Measurements from ENCODE around the gene DECR2.

The DECR2 gene

DNA sequence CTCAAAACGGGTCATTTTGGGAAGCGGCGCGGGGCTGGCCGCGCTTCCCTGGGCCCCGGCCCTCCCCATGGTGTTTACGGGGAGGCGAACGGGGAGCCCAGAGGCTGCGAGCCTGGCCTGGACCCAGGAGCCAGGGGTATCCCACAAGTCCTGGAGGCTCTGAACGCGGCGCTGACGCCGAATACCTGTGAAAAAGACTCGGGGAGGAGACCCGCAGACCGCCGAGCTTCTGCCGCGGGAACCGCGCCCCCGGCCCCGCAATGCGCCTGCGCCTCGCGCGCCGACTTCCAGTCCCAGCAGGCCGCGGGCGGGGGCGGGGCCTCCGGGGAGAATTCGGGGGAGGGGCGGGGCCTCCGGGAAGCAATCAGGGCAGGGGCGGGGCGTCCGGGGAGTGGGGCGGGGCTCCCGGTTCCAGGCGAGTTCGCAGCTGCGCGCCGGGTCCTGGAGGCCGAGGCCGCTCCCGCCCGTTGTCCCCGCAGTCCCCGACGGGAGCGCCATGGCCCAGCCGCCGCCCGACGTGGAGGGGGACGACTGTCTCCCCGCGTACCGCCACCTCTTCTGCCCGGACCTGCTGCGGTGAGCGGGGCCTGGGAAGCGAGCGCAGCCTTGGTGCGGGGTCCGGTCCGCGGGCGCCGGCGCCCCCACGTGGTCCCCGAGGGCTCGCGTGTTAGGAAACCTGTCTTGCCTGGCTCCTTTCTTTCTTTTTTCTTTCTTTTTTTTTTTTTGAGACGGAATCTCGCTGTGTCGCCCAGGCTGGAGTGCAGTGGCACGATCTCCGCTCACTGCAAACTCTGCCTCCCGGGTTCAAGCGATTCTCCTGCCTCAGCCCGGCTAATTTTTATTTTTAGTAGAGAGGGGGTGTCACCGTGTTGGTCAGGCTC is at the start of gene DECR2:
TSS of gene DECR2 (plus strand) at position 418 of the 881 bp plus-strand sequence. CDS start at position 497, 79 bp downstream.
- DNase-seq: peak; percentile 100
- Mint-ChIP-seq H3K36me3 (ENCODE audit: low read depth) (peaks cover 4% of the 10 kb centered on the region), H3K9me3 (no peaks in the 10 kb centered on the region), H3K27ac (no peak within 1 kb of the TSS), H3K4me1 (peaks cover 22% of the 10 kb centered on the region), H3K4me3 (peak within 1 kb of the TSS; percentile 83), H3K27me3 (ENCODE audit: low read depth, poor library complexity) (no peaks in the 10 kb centered on the region)
- TF ChIP-seq, protein P1, sequence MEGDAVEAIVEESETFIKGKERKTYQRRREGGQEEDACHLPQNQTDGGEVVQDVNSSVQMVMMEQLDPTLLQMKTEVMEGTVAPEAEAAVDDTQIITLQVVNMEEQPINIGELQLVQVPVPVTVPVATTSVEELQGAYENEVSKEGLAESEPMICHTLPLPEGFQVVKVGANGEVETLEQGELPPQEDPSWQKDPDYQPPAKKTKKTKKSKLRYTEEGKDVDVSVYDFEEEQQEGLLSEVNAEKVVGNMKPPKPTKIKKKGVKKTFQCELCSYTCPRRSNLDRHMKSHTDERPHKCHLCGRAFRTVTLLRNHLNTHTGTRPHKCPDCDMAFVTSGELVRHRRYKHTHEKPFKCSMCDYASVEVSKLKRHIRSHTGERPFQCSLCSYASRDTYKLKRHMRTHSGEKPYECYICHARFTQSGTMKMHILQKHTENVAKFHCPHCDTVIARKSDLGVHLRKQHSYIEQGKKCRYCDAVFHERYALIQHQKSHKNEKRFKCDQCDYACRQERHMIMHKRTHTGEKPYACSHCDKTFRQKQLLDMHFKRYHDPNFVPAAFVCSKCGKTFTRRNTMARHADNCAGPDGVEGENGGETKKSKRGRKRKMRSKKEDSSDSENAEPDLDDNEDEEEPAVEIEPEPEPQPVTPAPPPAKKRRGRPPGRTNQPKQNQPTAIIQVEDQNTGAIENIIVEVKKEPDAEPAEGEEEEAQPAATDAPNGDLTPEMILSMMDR (IDR thresholded peaks at IDR 0.05): no peak

DNA sequence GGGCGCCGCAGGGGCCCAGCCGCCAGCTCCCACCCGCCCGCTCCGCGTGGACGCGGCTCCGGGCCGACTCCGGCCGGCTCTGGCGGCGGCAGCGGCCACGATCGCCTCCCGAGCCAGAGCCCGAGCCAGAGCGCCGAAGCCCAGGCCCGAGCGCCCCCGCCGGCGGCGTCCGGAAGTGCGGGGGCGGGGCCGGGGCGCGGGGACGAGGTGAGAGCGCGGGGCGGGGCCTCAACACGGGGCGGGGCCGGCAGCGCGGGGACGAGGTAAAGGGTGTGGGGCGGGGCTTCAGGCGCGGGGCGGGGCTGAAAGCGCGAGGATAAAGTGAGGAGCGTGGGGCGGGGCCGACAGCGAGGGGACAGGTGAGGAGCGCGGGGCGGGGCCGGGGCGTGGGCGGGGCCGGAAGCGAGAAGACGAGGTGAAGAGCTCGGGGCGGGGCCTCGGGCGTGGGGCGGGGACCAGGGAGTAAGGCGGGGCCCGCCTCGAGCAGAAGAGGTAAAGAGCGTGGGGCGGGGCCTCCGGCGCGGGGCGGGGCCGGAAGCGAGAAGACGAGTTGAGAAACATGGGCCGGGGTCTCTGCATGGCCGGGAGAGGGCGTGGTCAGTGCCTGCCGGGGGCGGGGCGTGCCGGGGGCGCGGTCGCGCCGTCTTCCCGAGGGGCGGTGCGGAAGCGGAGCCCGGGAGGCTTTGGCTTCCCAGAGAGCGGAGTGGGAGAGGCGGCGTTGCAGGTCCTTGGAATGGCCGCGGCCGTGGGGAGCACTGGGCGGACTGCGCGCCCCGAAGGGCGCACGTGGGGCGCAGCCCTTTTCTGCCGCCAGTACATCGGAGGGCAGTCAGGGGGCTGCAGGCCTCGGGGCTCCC is 48.9 kb upstream of the DECR2 start, which contains the start of gene AXIN1:
TSS of gene AXIN1 (minus strand) at position 177 of the 857 bp plus-strand sequence. CDS start 5,698 bp downstream, outside the sequence.
- H3K27ac Mint-ChIP-seq: peak within 1 kb of the TSS; percentile 83
- H3K4me3 Mint-ChIP-seq: peak within 1 kb of the TSS; percentile 89
- H3K4me1 Mint-ChIP-seq: peaks cover 50% of the 10 kb centered on the region
- peaks cover 6% of the 10 kb centered on the region for H3K36me3 Mint-ChIP-seq (ENCODE audit: low read depth)
- DNase-seq: peak; percentile 100
- H3K9me3 Mint-ChIP-seq: no peaks in the 10 kb centered on the region
- peaks cover 8% of the 10 kb centered on the region for H3K27me3 Mint-ChIP-seq (ENCODE audit: low read depth, poor library complexity)
- TF ChIP-seq, protein P1 (IDR thresholded peaks at IDR 0.05): no peak

DNA sequence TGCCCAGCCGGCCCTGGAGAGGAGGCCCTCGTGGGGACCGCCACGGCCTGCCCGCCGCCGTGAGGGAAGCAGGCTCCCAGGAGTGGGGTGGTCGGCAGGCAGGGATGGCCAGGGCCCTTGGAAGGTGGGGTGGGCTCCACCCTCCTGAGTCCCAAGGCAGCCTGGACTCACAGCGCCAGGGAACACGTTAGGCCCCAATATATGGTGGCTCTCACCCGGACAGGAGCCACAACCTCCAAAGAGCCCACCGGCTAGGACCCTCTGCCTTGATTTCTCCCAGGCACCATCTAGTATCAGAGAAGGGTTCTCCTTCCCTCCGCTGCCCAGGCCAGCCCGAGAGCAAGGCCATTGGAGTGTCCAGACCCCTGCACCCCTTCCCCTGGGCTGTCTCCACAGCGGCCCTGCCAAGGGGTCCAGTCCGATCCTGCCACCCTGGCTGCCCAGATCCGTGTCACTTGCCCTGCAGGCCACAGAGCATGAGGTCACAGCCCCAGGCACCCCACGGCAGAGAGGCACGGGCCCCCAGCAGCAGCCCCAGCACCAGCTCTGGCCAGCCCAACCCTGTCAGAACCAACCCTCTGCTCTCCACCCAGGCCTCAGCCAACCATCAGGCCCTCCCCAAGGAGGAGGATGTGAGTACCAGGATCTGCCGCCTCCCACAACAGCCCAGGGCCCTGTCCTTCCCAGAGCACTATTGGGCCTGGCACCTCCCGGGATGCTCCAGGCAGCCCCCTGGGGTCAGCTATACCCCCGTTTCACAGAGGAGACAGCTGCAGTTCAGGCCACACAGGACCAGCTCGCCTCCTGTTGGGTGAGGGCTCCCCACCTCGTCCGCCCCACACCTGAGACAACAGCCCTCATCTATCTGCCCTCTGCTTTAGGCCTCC is 48.0 kb upstream of the DECR2 start:
- H3K9me3 Mint-ChIP-seq: no peaks in the 10 kb centered on the region
- no peak for DNase-seq
- TF ChIP-seq, protein P1 (IDR thresholded peaks at IDR 0.05): no peak
- peaks cover 6% of the 10 kb centered on the region for H3K36me3 Mint-ChIP-seq (ENCODE audit: low read depth)
- H3K4me3 Mint-ChIP-seq: peak overlapping the region; percentile 34
- peaks cover 44% of the 10 kb centered on the region for H3K4me1 Mint-ChIP-seq
- no peak overlapping the region for H3K27ac Mint-ChIP-seq
- peaks cover 8% of the 10 kb centered on the region for H3K27me3 Mint-ChIP-seq (ENCODE audit: low read depth, poor library complexity)

- Mint-ChIP-seq H3K4me1 (peaks cover 37% of the 10 kb centered on the region), H3K27ac (no peak overlapping the region), H3K4me3 (peak overlapping the region; percentile 34)
Observed at GRCh38 chr16:354291-354881, 47.3 kb upstream of the DECR2 start.

More at GRCh38 chr16:354291-354881, 47.3 kb upstream of the DECR2 start:
- no peak for DNase-seq
- H3K36me3 Mint-ChIP-seq (ENCODE audit: low read depth): peaks cover 6% of the 10 kb centered on the region
- peaks cover 8% of the 10 kb centered on the region for H3K27me3 Mint-ChIP-seq (ENCODE audit: low read depth, poor library complexity)
- TF ChIP-seq, protein P1 (IDR thresholded peaks at IDR 0.05): no peak
- H3K9me3 Mint-ChIP-seq: no peaks in the 10 kb centered on the region
